Esophagus muscularis mucosa (tissue), 4 donors: Measurements from ENCODE around the gene ABHD17A. TPM values are rescaled to one million over a fixed set of nuclear protein-coding genes. Genes with fewer than 3 reads are reported as not detected.

Source experiments
- DNase-seq: peaks from one replicate; pipeline ENCODE4 v3.0.0-alpha.2; 2017; ENCODE audit errors: extremely low spot score
- H3K27ac ChIP-seq, 4 donors: fragments of 200-600 bp; sonication (generic); replicated peaks in 1 of 4; 1 replicate in 3 of 4; 2 replicates in 1 of 4; pipeline ENCODE4 v1.5.1; 2016 to 2019; ENCODE audit warnings: mild to moderate bottlenecking in 1 of 4
- H3K27me3 ChIP-seq, 4 donors: fragments of 200-600 bp; sonication (generic); one replicate each; pipeline versions ENCODE4 v1.5.1 to v1.6.0; 2016 to 2019
- H3K36me3 ChIP-seq, 4 donors: fragments of 200-600 bp; sonication (generic); one replicate each; pipeline ENCODE4 v1.5.1; 2016 to 2019
- H3K4me1 ChIP-seq, 4 donors: fragments of 200-600 bp; sonication (generic); one replicate each; pipeline ENCODE4 v1.5.1; 2016 to 2019
- H3K4me3 ChIP-seq, 4 donors: fragments of 200-600 bp; sonication (generic); 1 replicate in 2 of 4; 2 replicates in 2 of 4; pipeline ENCODE4 v1.5.1; 2016 to 2019; ENCODE audit warnings: mild to moderate bottlenecking in 4 of 4, moderate library complexity in 1 of 4
- H3K9me3 ChIP-seq, 4 donors: fragments of 200-600 bp; sonication (generic); 1 replicate in 3 of 4; 2 replicates in 1 of 4; pipeline ENCODE4 v1.5.1; 2016 to 2019
- EP300 ChIP-seq: sonication (generic); formaldehyde crosslinking; IDR thresholded peaks from one replicate; pipeline ENCODE4 v1.6.1; 2017; ENCODE audit warnings: antibody characterized with exemption
- POLR2A ChIP-seq: fragments of 450-650 bp; IDR thresholded peaks from one replicate; pipeline ENCODE4 v1.6.1; 2017; ENCODE audit warnings: antibody characterized with exemption, moderate library complexity, mild to moderate bottlenecking, low read depth
- POLR2AphosphoS5 ChIP-seq, 2 donors: sonication (generic); formaldehyde crosslinking; IDR thresholded peaks; one replicate each; pipeline ENCODE4 v1.6.1; 2017; ENCODE audit warnings: antibody characterized with exemption in 2 of 2
- WGBS: methylation state at CpG from one replicate; pipeline ENCODE4 v1.1.5; 2018; 5-methylcytosine and 5-hydroxymethylcytosine counted together
- intact Hi-C: fragments of 100-400 bp; cut with DNase I; formaldehyde crosslinking; loops from one replicate; pipeline ENCODE4 v1.15.1; 2023
- total RNA-seq, 4 donors: library from RNA; depleted of rRNA; stranded (reverse); fragments of >200 nt; gene quantifications; one replicate each; pipeline versions ENCODE4 v1.1.0 to v1.2.1, GENCODE V29; 2016
- TF ChIP-seq, protein P1 (sequence below), 3 experiments: fragments of 200-600 bp in 2 of 3; fragments of 450-650 bp in 1 of 3; sonication (generic) in 2 of 3; IDR thresholded peaks; one replicate each; pipeline ENCODE4 v1.5.1; 2017 to 2019; ENCODE audit warnings: antibody characterized with exemption in 3 of 3, mild to moderate bottlenecking in 2 of 3, moderate library complexity in 1 of 3

Gene ABHD17A
- total RNA-seq, 4 donors from 2014 or later: 89.7 to 125 (median 102) TPM

- WGBS: 94% methylated on average over 4 of the region's 13 CpGs
- TF ChIP-seq, protein P1, sequence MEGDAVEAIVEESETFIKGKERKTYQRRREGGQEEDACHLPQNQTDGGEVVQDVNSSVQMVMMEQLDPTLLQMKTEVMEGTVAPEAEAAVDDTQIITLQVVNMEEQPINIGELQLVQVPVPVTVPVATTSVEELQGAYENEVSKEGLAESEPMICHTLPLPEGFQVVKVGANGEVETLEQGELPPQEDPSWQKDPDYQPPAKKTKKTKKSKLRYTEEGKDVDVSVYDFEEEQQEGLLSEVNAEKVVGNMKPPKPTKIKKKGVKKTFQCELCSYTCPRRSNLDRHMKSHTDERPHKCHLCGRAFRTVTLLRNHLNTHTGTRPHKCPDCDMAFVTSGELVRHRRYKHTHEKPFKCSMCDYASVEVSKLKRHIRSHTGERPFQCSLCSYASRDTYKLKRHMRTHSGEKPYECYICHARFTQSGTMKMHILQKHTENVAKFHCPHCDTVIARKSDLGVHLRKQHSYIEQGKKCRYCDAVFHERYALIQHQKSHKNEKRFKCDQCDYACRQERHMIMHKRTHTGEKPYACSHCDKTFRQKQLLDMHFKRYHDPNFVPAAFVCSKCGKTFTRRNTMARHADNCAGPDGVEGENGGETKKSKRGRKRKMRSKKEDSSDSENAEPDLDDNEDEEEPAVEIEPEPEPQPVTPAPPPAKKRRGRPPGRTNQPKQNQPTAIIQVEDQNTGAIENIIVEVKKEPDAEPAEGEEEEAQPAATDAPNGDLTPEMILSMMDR (IDR thresholded peaks at IDR 0.05): no peak
- TF ChIP-seq EP300 (no peak), POLR2A (no peak), POLR2AphosphoS5 (IDR thresholded peaks at IDR 0.05) (no peak)
- H3K27ac ChIP-seq: peak overlapping the region in 1 of 4 donors; percentile 99
Observed at GRCh38 chr19:1871630-1872029, 13.7 kb downstream of the ABHD17A start.

GRCh38 chr19:1871140-1871597, 14.1 kb downstream of the ABHD17A start:
- Histone ChIP-seq H3K27me3 (no peaks in the 10 kb centered on the region), H3K9me3 (no peaks in the 10 kb centered on the region), H3K36me3 (peaks cover 3 to 22% (median 14%) of the 10 kb centered on the region in 4 donors), H3K27ac (peak overlapping the region in 1 of 4 donors; percentile 99), H3K4me1 (peaks cover 32 to 50% (median 43%) of the 10 kb centered on the region in 4 donors), H3K4me3 (no peak overlapping the region)
- intact Hi-C loops: no loop called here
- TF ChIP-seq, protein P1 (IDR thresholded peaks at IDR 0.05): no peak
- TF ChIP-seq POLR2A: no peak
- TF ChIP-seq EP300: no peak
- no peak for TF ChIP-seq POLR2AphosphoS5 (IDR thresholded peaks at IDR 0.05)
- 86% methylated on average over 9 of the region's 15 CpGs for WGBS
- DNase-seq: no peak

More at GRCh38 chr19:1871630-1872029, 13.7 kb downstream of the ABHD17A start:
- no peak for DNase-seq
- intact Hi-C loops: no loop called here
- Histone ChIP-seq H3K9me3 (no peaks in the 10 kb centered on the region), H3K27me3 (no peaks in the 10 kb centered on the region), H3K4me1 (peaks cover 36 to 54% (median 48%) of the 10 kb centered on the region in 4 donors), H3K36me3 (peaks cover 3 to 22% (median 14%) of the 10 kb centered on the region in 4 donors), H3K4me3 (no peak overlapping the region)

- H3K4me3 ChIP-seq: no peak overlapping the region
- peaks cover 3 to 22% (median 14%) of the 10 kb centered on the region in 4 donors for H3K36me3 ChIP-seq
- no peaks in the 10 kb centered on the region for H3K9me3 ChIP-seq
- intact Hi-C loops: no loop called here
- DNase-seq: no peak
- H3K27me3 ChIP-seq: no peaks in the 10 kb centered on the region
- peak overlapping the region in 1 of 4 donors; percentile 14 for H3K27ac ChIP-seq
- WGBS: 87% methylated on average over 7 of the region's 7 CpGs
- peaks cover 27 to 48% (median 39%) of the 10 kb centered on the region in 4 donors for H3K4me1 ChIP-seq
- TF ChIP-seq EP300 (no peak), POLR2A (no peak), POLR2AphosphoS5 (IDR thresholded peaks at IDR 0.05) (no peak)
- TF ChIP-seq, protein P1 (IDR thresholded peaks at IDR 0.05): no peak
Observed at GRCh38 chr19:1868971-1869370, 16.3 kb downstream of the ABHD17A start.

- no peak for DNase-seq
- peaks cover 3 to 22% (median 14%) of the 10 kb centered on the region in 4 donors for H3K36me3 ChIP-seq
- no peaks in the 10 kb centered on the region for H3K9me3 ChIP-seq
- H3K4me1 ChIP-seq: peaks cover 12 to 39% (median 25%) of the 10 kb centered on the region in 4 donors
- peaks cover 0 to 2% (median 0%) of the 10 kb centered on the region in 4 donors for H3K27me3 ChIP-seq
- intact Hi-C loops: no loop called here
- TF ChIP-seq POLR2A: no peak
- TF ChIP-seq EP300: no peak
- TF ChIP-seq, protein P1 (IDR thresholded peaks at IDR 0.05): no peak
- no peak for TF ChIP-seq POLR2AphosphoS5 (IDR thresholded peaks at IDR 0.05)
- H3K4me3 ChIP-seq: no peak overlapping the region
- 94% methylated on average over 9 of the region's 9 CpGs for WGBS
- no peak overlapping the region for H3K27ac ChIP-seq
Observed at GRCh38 chr19:1867349-1867724, 18.0 kb downstream of the ABHD17A start.
